GM12878 (cell line): Measurements from ENCODE around the gene FAM120B.

Experiments
- CTCF ChIP-seq, 3 experiments: IDR thresholded peaks in 2 of 3; conservative IDR thresholded peaks in 1 of 3; 2 replicates each; pipeline ENCODE4 v1.5.1; 2011; ENCODE audit warnings: low read depth in 3 of 3, low read length in 3 of 3, mild to moderate bottlenecking in 3 of 3, control low read depth in 2 of 3, moderate library complexity in 2 of 3, inconsistent platforms in 1 of 3, mixed read lengths in 1 of 3; ENCODE audit not compliant: control insufficient read depth in 2 of 3, insufficient read depth in 1 of 3; ENCODE audit errors: extremely low read depth in 1 of 3
- LARP7 ChIP-seq: fragments of 450-650 bp; IDR thresholded peaks from 2 replicates; pipeline ENCODE4 v1.6.1; 2017; ENCODE audit warnings: mild to moderate bottlenecking
- MEF2A ChIP-seq: IDR thresholded peaks from 2 replicates; pipeline ENCODE4 v1.6.1; 2011; ENCODE audit warnings: low read depth, mild to moderate bottlenecking, low read length, moderate library complexity; ENCODE audit not compliant: insufficient read depth
- MTA2 ChIP-seq: fragments of 450-650 bp; IDR thresholded peaks from 2 replicates; pipeline ENCODE4 v1.6.1; 2016; ENCODE audit warnings: low read depth, mild to moderate bottlenecking, moderate library complexity
- NR2C2 ChIP-seq: IDR thresholded peaks from 2 replicates; pipeline ENCODE4 v1.6.1; 2011; ENCODE audit warnings: borderline replicate concordance, low read depth; ENCODE audit not compliant: control insufficient read depth, insufficient read length
- POLR2A ChIP-seq: IDR thresholded peaks from 2 replicates; pipeline ENCODE4 v1.6.1; 2011; ENCODE audit warnings: low read depth, mild to moderate bottlenecking, low read length
- POU2F2 ChIP-seq: IDR thresholded peaks from 3 replicates; pipeline ENCODE4 v1.6.1; 2011; ENCODE audit warnings: low read depth, mild to moderate bottlenecking, low read length, borderline replicate concordance
- RAD21 ChIP-seq: IDR thresholded peaks from 2 replicates; pipeline ENCODE4 v1.6.1; 2011; ENCODE audit warnings: mild to moderate bottlenecking, low read depth, low read length, moderate library complexity; ENCODE audit not compliant: insufficient read depth
- SUZ12 ChIP-seq: fragments of 200-600 bp; sonication (generic); IDR thresholded peaks from one replicate; pipeline ENCODE4 v1.6.1; 2018; ENCODE audit warnings: antibody characterized with exemption, mild to moderate bottlenecking; ENCODE audit not compliant: unreplicated experiment
- ZNF24 ChIP-seq: fragments of 450-650 bp; IDR thresholded peaks from 2 replicates; pipeline ENCODE4 v1.6.1; 2017; ENCODE audit warnings: antibody characterized with exemption, mild to moderate bottlenecking

DNA sequence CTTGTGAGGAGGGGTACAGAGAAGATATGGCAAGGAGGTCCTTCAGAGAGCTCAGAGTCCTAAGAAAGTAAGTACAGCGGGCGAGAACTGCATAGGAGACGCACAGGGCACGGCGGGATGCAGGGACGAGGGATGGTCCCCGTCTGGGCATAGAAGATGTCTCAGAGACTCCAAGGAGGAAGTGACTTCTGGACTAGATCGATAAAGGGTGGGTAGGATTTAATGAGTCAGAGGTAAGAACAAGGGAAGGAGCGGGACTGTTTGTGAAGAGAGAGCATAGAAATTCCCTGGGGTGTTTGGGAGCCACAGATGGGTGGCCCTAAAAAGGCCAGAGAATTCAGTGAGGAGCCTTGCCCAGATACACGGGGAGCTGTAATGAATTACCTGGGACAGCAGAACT, 69.1 kb downstream of the FAM120B start:
- TF ChIP-seq ZNF24 (no peak), CTCF (IDR thresholded peaks at IDR 0.05 in 2 of 3, conservative IDR thresholded peaks at IDR 0.05 in 1 of 3; ENCODE audit: control insufficient read depth in 2 of 3, extremely low read depth in 1 of 3, insufficient read depth in 1 of 3, low read depth in 3 of 3, low read length in 3 of 3) (no peak), POU2F2 (no peak), POLR2A (no peak), MEF2A (no peak), MTA2 (no peak), SUZ12 (no peak), RAD21 (no peak), LARP7 (no peak), NR2C2 (no peak)
